CD4-positive, CD25-positive, alpha-beta regulatory T cell (primary cell): ENCODE measurements around the gene TH. TPM values are rescaled to one million over a fixed set of nuclear protein-coding genes. Genes with fewer than 3 reads are reported as not detected.

Source experiments
- ATAC-seq, 2 donors: fragments of 150-1000 bp; cut with Tn5 transposase; one replicate each; pipeline ENCODE4 v1.10.0; 2021; ENCODE audit warnings: low read depth in 2 of 2, moderate number of reproducible peaks in 2 of 2, moderate library complexity in 1 of 2
- DNase-seq, 3 donors: peaks; one replicate each; pipeline versions ENCODE4 v3.0.0 to v3.0.0-alpha.2; 2012 to 2022; ENCODE audit warnings: mixed read lengths in 1 of 3
- H3K27ac ChIP-seq: one replicate; pipeline ENCODE4 v1.7.0; 2013; ENCODE audit warnings: mild to moderate bottlenecking, low read length; ENCODE audit not compliant: insufficient read depth, poor library complexity, severe bottlenecking
- H3K27me3 ChIP-seq: one replicate; pipeline ENCODE4 v1.7.0; 2013; ENCODE audit warnings: low read length; ENCODE audit not compliant: control insufficient read depth, insufficient read depth
- H3K36me3 ChIP-seq: one replicate; pipeline ENCODE4 v1.7.0; 2013; ENCODE audit warnings: mild to moderate bottlenecking, low read length, moderate library complexity; ENCODE audit not compliant: control insufficient read depth, insufficient read depth
- H3K4me1 ChIP-seq: 2 replicates; pipeline ENCODE4 v1.7.0; 2013; ENCODE audit warnings: mild to moderate bottlenecking, low read length; ENCODE audit not compliant: insufficient read depth, control insufficient read depth, poor library complexity, severe bottlenecking
- H3K4me3 ChIP-seq: one replicate; pipeline ENCODE4 v1.7.0; 2013; ENCODE audit warnings: low read depth, mild to moderate bottlenecking, low read length, moderate library complexity
- H3K9me3 ChIP-seq, 2 experiments: 1 replicate in 1 of 2; 2 replicates in 1 of 2; pipeline ENCODE4 v1.7.0; 2013; ENCODE audit warnings: low read length in 2 of 2, mild to moderate bottlenecking in 1 of 2, moderate library complexity in 1 of 2; ENCODE audit not compliant: control insufficient read depth in 2 of 2
- H3K27ac Mint-ChIP-seq, 3 donors: one replicate each; pipeline ENCODE4 v1.8.0; 2020 to 2022; ENCODE audit warnings: mild to moderate bottlenecking in 3 of 3, mixed read lengths in 3 of 3, moderate library complexity in 2 of 3
- H3K27me3 Mint-ChIP-seq: one replicate; pipeline ENCODE4 v1.8.0; 2022; ENCODE audit warnings: mild to moderate bottlenecking, mixed read lengths
- H3K36me3 Mint-ChIP-seq: one replicate; pipeline ENCODE4 v1.8.0; 2020; ENCODE audit warnings: mixed read lengths
- H3K4me1 Mint-ChIP-seq, 4 donors: one replicate each; pipeline ENCODE4 v1.8.0; 2020 to 2022; ENCODE audit warnings: mixed read lengths in 4 of 4, mild to moderate bottlenecking in 1 of 4
- H3K4me3 Mint-ChIP-seq, 4 donors: one replicate each; pipeline ENCODE4 v1.8.0; 2020 to 2022; ENCODE audit warnings: mild to moderate bottlenecking in 4 of 4, mixed read lengths in 4 of 4, moderate library complexity in 3 of 4
- H3K9me3 Mint-ChIP-seq, 7 donors: one replicate each; pipeline ENCODE4 v1.8.0; 2020 to 2022; ENCODE audit warnings: mixed read lengths in 7 of 7, mild to moderate bottlenecking in 3 of 7, moderate library complexity in 2 of 7
- polyA plus RNA-seq, 4 donors: library from polyadenylated mRNA; unstranded; fragments of 300-500 nt; fragmentation: Illumina TruSeq; gene quantifications; one replicate each; pipeline ENCODE4 v1.2.3, GENCODE V29; 2021
- total RNA-seq: library from RNA; stranded (reverse); gene quantifications from one replicate; pipeline ENCODE4 v1.2.3, GENCODE V29; 2022

TH gene
- total and polyA plus RNA-seq, 5 donors from 2014 or later = not detected

DNA sequence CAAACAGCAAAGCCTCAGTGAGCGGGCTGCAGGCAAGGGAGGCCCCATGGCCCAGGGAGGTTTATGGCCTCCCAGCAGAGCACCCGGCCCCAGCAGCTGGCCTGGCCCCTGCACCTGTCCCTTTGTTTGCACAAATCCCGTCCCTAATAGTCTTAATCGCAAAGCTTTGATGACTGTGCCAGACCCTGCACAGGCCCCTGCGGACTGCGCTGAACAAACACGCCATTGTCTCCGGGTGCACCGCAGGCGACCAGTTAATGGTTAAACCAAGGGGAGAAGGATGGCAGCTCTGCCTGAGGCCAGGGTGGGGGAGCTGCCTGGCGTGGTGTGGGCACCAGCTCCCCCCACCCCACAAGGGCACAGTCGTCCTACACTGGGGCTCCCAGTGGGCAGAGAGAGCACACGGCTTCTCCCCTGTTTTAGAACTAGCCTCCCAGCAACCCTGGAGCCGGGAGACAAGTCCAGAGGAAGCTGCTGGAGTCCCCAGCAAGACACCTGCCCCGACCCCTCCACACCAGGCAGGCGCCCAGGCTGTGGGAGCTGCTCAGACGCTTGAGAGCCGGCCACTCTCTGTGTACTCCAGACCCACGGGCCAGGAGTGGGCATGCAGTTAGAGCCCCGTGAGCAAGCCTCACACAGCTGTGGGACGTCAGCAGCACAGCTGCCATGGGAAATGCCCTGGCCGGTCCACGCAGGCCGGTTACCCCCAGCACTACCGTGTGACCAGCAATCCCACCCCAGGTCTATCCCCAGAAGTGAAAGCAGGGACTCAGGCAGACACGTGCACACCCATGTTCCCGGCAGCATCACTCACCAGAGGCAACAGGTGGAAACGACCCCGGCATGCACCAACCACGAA is 39.7 kb upstream of the TH start:
- Mint-ChIP-seq H3K4me3 (no peak overlapping the region), H3K4me1 (peaks cover 0 to 16% (median 4%) of the 10 kb centered on the region in 4 donors), H3K27me3 (no peaks in the 10 kb centered on the region), H3K36me3 (no peaks in the 10 kb centered on the region), H3K9me3 (no peaks in the 10 kb centered on the region), H3K27ac (no peak overlapping the region)
- no peak overlapping the region for H3K27ac ChIP-seq
- H3K4me1 ChIP-seq = peaks cover 6% of the 10 kb centered on the region
- ATAC-seq = no peak
- no peak overlapping the region for H3K4me3 ChIP-seq
- DNase-seq = no peak
- no peaks in the 10 kb centered on the region for H3K27me3 ChIP-seq
- no peaks in the 10 kb centered on the region for H3K9me3 ChIP-seq
- no peaks in the 10 kb centered on the region for H3K36me3 ChIP-seq

DNA sequence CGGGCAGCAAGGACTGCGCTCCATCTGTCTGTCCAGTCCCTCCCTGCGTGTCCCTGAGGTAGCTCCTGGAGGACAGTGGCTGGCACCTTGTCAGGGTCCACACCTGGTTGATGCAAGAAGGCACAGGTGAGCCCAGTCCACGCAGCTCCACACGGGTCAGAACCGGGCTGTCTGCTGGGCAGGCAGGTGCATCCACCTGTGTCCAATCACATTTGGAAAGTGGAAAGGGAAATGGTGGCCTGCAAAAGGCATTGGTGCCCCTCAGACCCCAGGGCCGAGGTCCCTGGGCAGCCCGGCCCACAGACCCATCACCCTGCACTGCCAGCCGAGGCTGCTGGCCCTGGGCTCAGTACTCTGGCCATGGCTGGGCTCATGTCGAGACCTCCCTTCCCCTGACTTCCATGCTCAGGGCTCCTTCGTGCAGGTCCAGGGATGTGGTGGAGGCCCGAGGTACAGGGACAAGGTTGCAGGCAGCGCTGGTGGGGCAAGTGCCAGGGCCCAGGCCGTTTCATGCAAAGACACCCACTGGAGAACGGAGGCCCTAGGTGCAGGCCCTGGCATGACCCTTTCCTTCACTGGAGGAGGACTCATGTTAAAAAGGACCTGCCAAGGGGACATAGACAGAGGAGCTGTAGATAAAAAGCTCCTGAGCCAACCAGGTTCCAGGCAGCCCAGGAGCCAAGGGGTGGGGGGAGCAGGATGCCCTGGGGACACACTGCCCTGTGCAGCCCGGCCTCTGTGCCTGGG is 38.9 kb upstream of the TH start:
- peaks cover 0 to 16% (median 4%) of the 10 kb centered on the region in 4 donors for H3K4me1 Mint-ChIP-seq
- H3K27ac Mint-ChIP-seq = no peak overlapping the region
- Histone ChIP-seq H3K36me3 (no peaks in the 10 kb centered on the region), H3K27me3 (no peaks in the 10 kb centered on the region), H3K27ac (no peak overlapping the region), H3K4me3 (no peak overlapping the region), H3K9me3 (no peaks in the 10 kb centered on the region), H3K4me1 (peaks cover 6% of the 10 kb centered on the region)
- no peaks in the 10 kb centered on the region for H3K27me3 Mint-ChIP-seq
- DNase-seq (no peak), ATAC-seq (no peak)
- no peaks in the 10 kb centered on the region for H3K36me3 Mint-ChIP-seq
- no peak overlapping the region for H3K4me3 Mint-ChIP-seq
- H3K9me3 Mint-ChIP-seq = no peaks in the 10 kb centered on the region

DNA sequence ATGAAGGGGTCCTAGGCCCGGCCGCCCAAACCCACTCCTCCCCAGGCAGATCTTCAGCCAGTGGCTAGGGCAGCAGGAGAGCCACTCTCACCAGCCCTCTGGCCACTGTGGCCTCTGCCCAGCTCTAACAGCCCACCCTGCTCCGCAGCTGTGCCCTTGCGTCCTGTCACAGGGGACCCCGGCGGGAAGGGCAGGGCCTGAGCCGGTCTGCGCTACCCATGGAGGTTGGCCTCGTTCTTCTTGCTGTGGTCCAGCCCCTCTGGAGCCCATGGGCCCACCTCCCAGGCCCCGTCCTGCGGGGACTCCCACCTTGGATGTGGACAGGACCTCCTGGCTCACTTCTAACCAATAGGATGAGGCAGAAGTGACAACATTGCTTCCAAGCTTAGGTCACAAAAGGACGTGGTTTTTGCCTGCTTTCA is 38.3 kb upstream of the TH start:
- Histone ChIP-seq H3K4me1 (peaks cover 6% of the 10 kb centered on the region), H3K36me3 (no peaks in the 10 kb centered on the region), H3K27me3 (no peaks in the 10 kb centered on the region), H3K9me3 (no peaks in the 10 kb centered on the region), H3K27ac (no peak overlapping the region), H3K4me3 (no peak overlapping the region)
- DNase-seq = no peak
- ATAC-seq = no peak
- H3K27me3 Mint-ChIP-seq = no peaks in the 10 kb centered on the region
- no peaks in the 10 kb centered on the region for H3K9me3 Mint-ChIP-seq
- no peak overlapping the region for H3K4me3 Mint-ChIP-seq
- H3K4me1 Mint-ChIP-seq = peaks cover 0 to 16% (median 4%) of the 10 kb centered on the region in 4 donors
- no peaks in the 10 kb centered on the region for H3K36me3 Mint-ChIP-seq
- no peak overlapping the region for H3K27ac Mint-ChIP-seq

DNA sequence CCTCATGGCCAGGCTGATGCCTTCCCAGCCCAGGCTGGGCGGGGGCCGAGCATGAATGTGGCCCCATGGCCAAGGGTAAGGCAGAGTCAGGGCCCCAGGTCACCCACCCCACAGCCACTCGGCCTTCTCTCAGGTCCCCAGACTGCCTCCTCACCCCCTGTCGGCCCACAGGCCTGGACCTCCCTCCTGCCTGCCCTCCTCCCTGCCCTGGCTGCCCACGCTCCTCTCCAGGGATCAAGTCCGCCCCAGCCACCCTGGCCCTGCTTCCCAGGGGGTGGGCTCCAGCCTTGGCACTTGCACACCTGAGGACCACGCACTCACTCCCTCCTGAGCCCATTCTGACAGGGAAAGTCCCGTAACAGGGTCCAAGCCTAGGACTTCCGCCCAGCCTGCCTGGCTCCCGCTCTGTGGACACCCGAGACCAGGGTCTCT is 37.8 kb upstream of the TH start:
- no peak overlapping the region for H3K27ac Mint-ChIP-seq
- H3K36me3 Mint-ChIP-seq = no peaks in the 10 kb centered on the region
- ATAC-seq (no peak), DNase-seq (no peak)
- Histone ChIP-seq H3K4me3 (no peak overlapping the region), H3K27me3 (no peaks in the 10 kb centered on the region), H3K9me3 (no peaks in the 10 kb centered on the region), H3K4me1 (peaks cover 6% of the 10 kb centered on the region), H3K36me3 (no peaks in the 10 kb centered on the region), H3K27ac (no peak overlapping the region)
- no peak overlapping the region for H3K4me3 Mint-ChIP-seq
- H3K27me3 Mint-ChIP-seq = no peaks in the 10 kb centered on the region
- no peaks in the 10 kb centered on the region for H3K9me3 Mint-ChIP-seq
- H3K4me1 Mint-ChIP-seq = peaks cover 0 to 15% (median 4%) of the 10 kb centered on the region in 4 donors

DNA sequence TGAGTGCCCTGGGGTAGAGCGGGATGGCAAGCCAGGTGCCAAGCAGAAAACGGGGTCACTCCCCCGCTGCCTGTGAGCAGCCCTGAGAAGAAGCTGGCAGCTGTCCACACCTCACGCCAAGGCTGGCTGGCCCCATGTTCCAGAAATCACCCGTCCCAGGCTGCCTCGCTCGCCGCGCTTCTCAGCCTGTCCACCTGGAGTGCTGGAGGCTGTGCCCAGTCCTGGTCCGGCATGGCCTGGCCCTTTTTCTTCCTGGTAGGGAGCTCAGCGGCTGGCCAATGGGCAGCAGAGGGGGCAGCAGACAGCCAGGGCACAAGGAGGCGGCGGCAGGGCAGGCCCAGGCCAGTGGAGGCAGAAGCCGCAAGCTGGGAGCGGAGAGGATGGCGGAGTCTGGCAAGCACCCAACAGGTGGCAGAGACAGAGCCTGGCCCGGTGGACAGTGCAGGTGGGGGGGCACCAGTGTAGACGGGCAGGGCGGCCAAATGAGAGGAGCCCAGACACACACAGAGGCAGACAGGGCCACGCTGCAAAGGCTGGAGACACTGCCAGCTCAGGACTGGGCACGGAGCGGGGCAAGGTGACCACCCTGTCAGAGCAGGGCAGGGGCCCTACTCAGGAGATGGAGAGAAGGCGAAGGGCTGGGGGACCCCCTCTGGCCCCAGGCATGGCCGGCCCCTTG is 37.2 kb upstream of the TH start:
- no peaks in the 10 kb centered on the region for H3K9me3 Mint-ChIP-seq
- ATAC-seq = no peak
- H3K36me3 Mint-ChIP-seq = no peaks in the 10 kb centered on the region
- no peaks in the 10 kb centered on the region for H3K27me3 ChIP-seq
- H3K4me1 ChIP-seq = peaks cover 6% of the 10 kb centered on the region
- H3K9me3 ChIP-seq = no peaks in the 10 kb centered on the region
- no peak for DNase-seq
- H3K27ac ChIP-seq = no peak overlapping the region
- H3K27me3 Mint-ChIP-seq = no peaks in the 10 kb centered on the region
- H3K4me1 Mint-ChIP-seq = peaks cover 0 to 9% (median 4%) of the 10 kb centered on the region in 4 donors
- no peak overlapping the region for H3K27ac Mint-ChIP-seq
- no peaks in the 10 kb centered on the region for H3K36me3 ChIP-seq
- no peak overlapping the region for H3K4me3 ChIP-seq
- H3K4me3 Mint-ChIP-seq = no peak overlapping the region

DNA sequence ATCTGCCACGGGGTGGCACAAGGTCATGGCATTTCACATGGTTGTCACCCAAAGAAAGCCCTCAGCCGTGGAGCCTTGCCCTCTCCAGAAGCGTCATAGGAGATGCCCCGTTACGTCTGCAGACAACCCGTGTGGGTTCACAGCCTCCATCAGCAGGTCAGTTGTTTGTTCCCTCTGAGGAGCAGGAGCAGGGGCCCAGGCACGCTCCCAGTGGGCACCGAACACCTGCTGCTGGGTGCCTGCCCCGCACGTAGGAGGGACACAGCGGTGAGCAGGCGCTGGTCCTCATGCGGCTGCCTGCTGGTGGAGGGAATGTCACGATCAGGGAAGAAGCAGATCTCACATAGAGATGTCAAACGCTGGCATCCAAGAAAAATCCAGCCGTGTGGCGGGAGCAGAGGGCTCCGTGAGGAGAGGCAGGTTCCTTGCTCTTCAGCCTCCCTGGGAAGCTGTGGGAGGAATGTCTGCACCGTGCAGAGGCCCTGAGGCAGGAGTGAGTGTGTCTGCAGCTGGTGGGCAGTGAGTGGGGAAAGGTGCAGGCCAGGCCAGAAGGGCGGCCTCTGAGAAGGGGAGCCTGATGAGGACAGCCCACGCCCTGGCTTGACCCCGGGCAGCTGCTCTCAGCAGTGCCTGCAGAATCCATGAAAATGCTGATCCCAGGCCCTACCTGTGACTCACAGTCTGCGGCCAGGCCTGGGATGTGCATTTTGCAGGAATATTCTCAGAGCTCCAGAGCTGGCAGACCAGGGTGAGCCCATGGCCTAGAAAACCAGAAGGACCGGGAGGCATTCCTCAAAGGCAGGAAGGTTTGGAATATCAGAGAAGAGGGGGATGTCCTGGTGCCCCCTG is 36.4 kb upstream of the TH start:
- DNase-seq (no peak), ATAC-seq (no peak)
- H3K27me3 ChIP-seq = no peaks in the 10 kb centered on the region
- H3K4me1 ChIP-seq = no peaks in the 10 kb centered on the region
- peak overlapping the region in 1 of 3 donors; percentile 58 for H3K27ac Mint-ChIP-seq
- H3K9me3 Mint-ChIP-seq = no peaks in the 10 kb centered on the region
- no peaks in the 10 kb centered on the region for H3K9me3 ChIP-seq
- no peak overlapping the region for H3K4me3 ChIP-seq
- H3K4me3 Mint-ChIP-seq = no peak overlapping the region
- H3K27me3 Mint-ChIP-seq = no peaks in the 10 kb centered on the region
- no peaks in the 10 kb centered on the region for H3K36me3 Mint-ChIP-seq
- no peak overlapping the region for H3K27ac ChIP-seq
- H3K36me3 ChIP-seq = no peaks in the 10 kb centered on the region
- H3K4me1 Mint-ChIP-seq = peaks cover 0 to 2% (median 0%) of the 10 kb centered on the region in 4 donors

DNA sequence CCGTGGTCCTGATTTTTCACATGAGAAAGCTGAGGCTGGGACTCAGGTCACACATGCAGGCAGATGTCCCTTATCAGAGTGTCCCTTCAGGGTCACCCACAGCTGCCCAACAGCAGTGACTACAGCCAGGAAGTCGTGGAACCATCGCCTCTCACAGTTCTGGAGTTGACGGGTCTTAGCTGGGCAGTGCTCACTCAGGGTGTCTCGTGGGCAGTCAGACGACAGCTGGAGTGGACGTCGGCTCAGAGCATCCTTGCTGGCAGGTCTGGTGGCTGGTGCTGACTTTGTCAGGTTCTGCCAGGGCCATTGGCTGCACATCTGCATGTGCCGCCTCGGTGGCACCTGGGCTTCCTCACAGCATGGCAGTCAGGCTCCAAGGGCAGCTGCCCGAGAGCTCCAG is 35.6 kb upstream of the TH start:
- no peaks in the 10 kb centered on the region for H3K4me1 ChIP-seq
- no peak overlapping the region for H3K27ac ChIP-seq
- Mint-ChIP-seq H3K27ac (no peak overlapping the region), H3K27me3 (no peaks in the 10 kb centered on the region), H3K9me3 (no peaks in the 10 kb centered on the region), H3K4me1 (peaks cover 0 to 2% (median 0%) of the 10 kb centered on the region in 4 donors), H3K36me3 (no peaks in the 10 kb centered on the region), H3K4me3 (no peak overlapping the region)
- no peaks in the 10 kb centered on the region for H3K36me3 ChIP-seq
- H3K4me3 ChIP-seq = no peak overlapping the region
- DNase-seq = no peak
- no peaks in the 10 kb centered on the region for H3K9me3 ChIP-seq
- no peaks in the 10 kb centered on the region for H3K27me3 ChIP-seq
- no peak for ATAC-seq
